ENCODE data around the gene GRID1.

The GRID1 gene

GRCh38 chr10:86072413-86072812, 294.2 kb downstream of the GRID1 start:
- DNase-seq (ENCODE audit: low read depth), result no peak
- H3K4me3 ChIP-seq (ENCODE audit: low read length), result no peak overlapping the region
- no peak for TF ChIP-seq CTCF (IDR thresholded peaks at IDR 0.05; ENCODE audit: insufficient read depth, low read depth, low read length, missing control alignments)

GRCh38 chr10:86071758-86072157, 294.8 kb downstream of the GRID1 start:
- no peak for TF ChIP-seq CTCF (IDR thresholded peaks at IDR 0.05; ENCODE audit: insufficient read depth, low read depth, low read length, missing control alignments)

DNA sequence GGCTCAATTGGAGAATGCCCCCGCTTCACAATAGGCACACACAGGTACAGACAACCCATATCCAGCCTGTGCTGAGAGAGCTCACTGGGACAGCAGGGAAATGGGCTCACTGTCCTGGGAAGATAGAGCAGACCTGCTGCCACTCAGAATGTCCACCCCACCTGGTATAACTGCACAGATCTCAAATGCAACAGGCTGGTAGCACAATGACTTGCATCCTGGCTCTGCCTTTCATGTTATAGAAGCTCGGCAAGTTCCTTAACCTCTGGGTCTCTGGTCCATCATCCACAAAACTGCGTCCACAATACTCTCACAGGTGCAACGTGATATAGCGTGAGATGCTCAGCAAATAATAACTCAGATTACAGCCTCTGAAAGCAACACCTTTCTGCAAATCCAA, 295.4 kb downstream of the GRID1 start:
- DNase-seq (ENCODE audit: low read depth), result no peak
- no peak for TF ChIP-seq CTCF (IDR thresholded peaks at IDR 0.05; ENCODE audit: insufficient read depth, low read depth, low read length, missing control alignments)
- H3K4me3 ChIP-seq (ENCODE audit: low read length), result no peak overlapping the region

More at GRCh38 chr10:86071758-86072157, 294.8 kb downstream of the GRID1 start:
- DNase-seq (ENCODE audit: low read depth), result no peak
- H3K4me3 ChIP-seq (ENCODE audit: low read length), result no peak overlapping the region

- no peak for TF ChIP-seq CTCF (IDR thresholded peaks at IDR 0.05; ENCODE audit: insufficient read depth, low read depth, low read length, missing control alignments)
- no peak for DNase-seq (ENCODE audit: low read depth)
- H3K4me3 ChIP-seq (ENCODE audit: low read length), result no peak overlapping the region
Measured at GRCh38 chr10:86070278-86070677, 296.3 kb downstream of the GRID1 start.

- TF ChIP-seq CTCF (IDR thresholded peaks at IDR 0.05; ENCODE audit: insufficient read depth, low read depth, low read length, missing control alignments), result no peak
- DNase-seq (ENCODE audit: low read depth), result no peak
- no peak overlapping the region for H3K4me3 ChIP-seq (ENCODE audit: low read length)
Measured at GRCh38 chr10:86068231-86069054, 298.2 kb downstream of the GRID1 start.

GRCh38 chr10:86067436-86068050, 299.1 kb downstream of the GRID1 start:
- no peak overlapping the region for H3K4me3 ChIP-seq (ENCODE audit: low read length)
- no peak for DNase-seq (ENCODE audit: low read depth)
- no peak for TF ChIP-seq CTCF (IDR thresholded peaks at IDR 0.05; ENCODE audit: insufficient read depth, low read depth, low read length, missing control alignments)
